Ammon's horn (tissue), 1 donor: ENCODE data around the gene GRHL1.

Source experiments
- DNase-seq: peaks from one replicate; pipeline ENCODE4 v3.0.0-alpha.2; 2016; ENCODE audit warnings: low spot score

The GRHL1 gene

GRCh38 chr2:9994462-9994861 is 43.0 kb downstream of the GRHL1 start:
- DNase-seq, result no peak

GRCh38 chr2:9995059-9995458 is 43.6 kb downstream of the GRHL1 start:
- DNase-seq, result no peak

- DNase-seq, result no peak
Observed at GRCh38 chr2:9996321-9996720, 44.8 kb downstream of the GRHL1 start.

- DNase-seq, result no peak
Observed at GRCh38 chr2:9997936-9998335, 46.4 kb downstream of the GRHL1 start.

GRCh38 chr2:9998916-9999654 is 47.6 kb downstream of the GRHL1 start:
- no peak for DNase-seq

- DNase-seq, result no peak
Observed at GRCh38 chr2:9999693-10000092, 48.2 kb downstream of the GRHL1 start.

GRCh38 chr2:10000541-10000940 is 49.0 kb downstream of the GRHL1 start:
- no peak for DNase-seq

- DNase-seq, result no peak
Observed at GRCh38 chr2:10001586-10001985, 50.1 kb downstream of the GRHL1 start.

GRCh38 chr2:10002109-10002508 is 50.6 kb downstream of the GRHL1 start:
- DNase-seq, result no peak

GRCh38 chr2:10002681-10003080 is 51.2 kb downstream of the GRHL1 start:
- DNase-seq, result no peak

GRCh38 chr2:10003206-10004125 is 52.0 kb downstream of the GRHL1 start:
- DNase-seq, result no peak

GRCh38 chr2:10004401-10004800 is 52.9 kb downstream of the GRHL1 start:
- no peak for DNase-seq

- DNase-seq, result no peak
Observed at GRCh38 chr2:10004836-10005235, 53.3 kb downstream of the GRHL1 start.

GRCh38 chr2:10005461-10006235 is 54.2 kb downstream of the GRHL1 start:
- no peak for DNase-seq

GRCh38 chr2:10006236-10007161 is 55.0 kb downstream of the GRHL1 start:
- no peak for DNase-seq

- DNase-seq, result no peak
Observed at GRCh38 chr2:10007435-10007834, 55.9 kb downstream of the GRHL1 start.

GRCh38 chr2:10007921-10008808 is 56.7 kb downstream of the GRHL1 start:
- no peak for DNase-seq

GRCh38 chr2:10008809-10009176 is 57.3 kb downstream of the GRHL1 start:
- no peak for DNase-seq

GRCh38 chr2:10009271-10009810 is 57.8 kb downstream of the GRHL1 start:
- DNase-seq, result no peak
